Lung (tissue), 12 donors: ENCODE measurements around the gene QRSL1. TPM values are rescaled to one million over a fixed set of nuclear protein-coding genes. Genes with fewer than 3 reads are reported as not detected.

Source experiments
- ATAC-seq: fragments of 200-7000 bp; cut with Tn5 transposase; one replicate; pipeline ENCODE4 v1.9.1; 2020; ENCODE audit warnings: moderate number of reproducible peaks; ENCODE audit not compliant: insufficient read depth, low FRiP score
- DNase-seq, 3 donors: peaks; one replicate each; pipeline ENCODE4 v3.0.0-alpha.2; 2013 to 2017
- H3K27ac ChIP-seq, 2 donors: one replicate each; pipeline ENCODE4 v1.5.1; 2013; ENCODE audit warnings: mild to moderate bottlenecking in 2 of 2, moderate library complexity in 2 of 2, control low read depth in 1 of 2, inconsistent platforms in 1 of 2, low read depth in 1 of 2, low read length in 1 of 2
- H3K27me3 ChIP-seq, 3 donors: one replicate each; pipeline ENCODE4 v1.5.1; 2013; ENCODE audit warnings: low read length in 2 of 3; ENCODE audit not compliant: control insufficient read depth in 3 of 3, insufficient read depth in 3 of 3
- H3K36me3 ChIP-seq, 4 donors: one replicate each; pipeline ENCODE4 v1.5.1; 2013; ENCODE audit warnings: low read length in 4 of 4, mild to moderate bottlenecking in 1 of 4, moderate library complexity in 1 of 4; ENCODE audit not compliant: control insufficient read depth in 4 of 4, insufficient read depth in 4 of 4
- H3K4me1 ChIP-seq, 5 donors: one replicate each; pipeline ENCODE4 v1.5.1; 2013; ENCODE audit warnings: low read length in 5 of 5, mild to moderate bottlenecking in 2 of 5, moderate library complexity in 1 of 5; ENCODE audit not compliant: control insufficient read depth in 5 of 5, insufficient read depth in 5 of 5
- H3K4me3 ChIP-seq: one replicate; pipeline ENCODE4 v1.5.1; 2013; ENCODE audit warnings: mild to moderate bottlenecking, control low read depth, moderate library complexity
- H3K9ac ChIP-seq, 2 donors: one replicate each; pipeline ENCODE4 v1.5.1; 2013; ENCODE audit warnings: low read length in 2 of 2, control low read depth in 1 of 2; ENCODE audit not compliant: insufficient read depth in 1 of 2
- H3K9me3 ChIP-seq, 4 donors: one replicate each; pipeline ENCODE4 v1.5.1; 2013; ENCODE audit warnings: low read length in 3 of 4, mild to moderate bottlenecking in 1 of 4, moderate library complexity in 1 of 4; ENCODE audit not compliant: control insufficient read depth in 4 of 4, insufficient read depth in 3 of 4
- WGBS, 2 donors: extraction: QIAGEN DNeasy Blood & Tissue Kit; methylation state at CpG; one replicate each; pipeline ENCODE4 v1.1.7; 2013; 5-methylcytosine and 5-hydroxymethylcytosine counted together
- polyA plus RNA-seq, 2 donors: library from polyadenylated mRNA; stranded (reverse); fragments of 200-250 nt; gene quantifications; one replicate each; pipeline ENCODE4 v1.2.1, GENCODE V29; 2013
- total RNA-seq, 2 donors: library from RNA; depleted of rRNA in 1 of 2; stranded (reverse); fragments of >200 nt in 1 of 2; gene quantifications; one replicate each; pipeline ENCODE4 v1.2.1, GENCODE V29; 2014 to 2021
- TF ChIP-seq, protein P1 (sequence below): IDR thresholded peaks from 2 replicates; pipeline ENCODE4 v1.5.1; 2012; ENCODE audit warnings: mild to moderate bottlenecking; ENCODE audit errors: control extremely low read depth, extremely low read depth
- donor health status: control.
- donor health status: control.
- donor health status: Bipolar disorder and iron deficiency.
- donor health status: healthy.
- donor health status: DM: yes; HTN: yes; CAD: no.

QRSL1 gene
- total and polyA plus RNA-seq, 4 donors, result 5.3 to 14.6 (median 7.1) TPM

DNA sequence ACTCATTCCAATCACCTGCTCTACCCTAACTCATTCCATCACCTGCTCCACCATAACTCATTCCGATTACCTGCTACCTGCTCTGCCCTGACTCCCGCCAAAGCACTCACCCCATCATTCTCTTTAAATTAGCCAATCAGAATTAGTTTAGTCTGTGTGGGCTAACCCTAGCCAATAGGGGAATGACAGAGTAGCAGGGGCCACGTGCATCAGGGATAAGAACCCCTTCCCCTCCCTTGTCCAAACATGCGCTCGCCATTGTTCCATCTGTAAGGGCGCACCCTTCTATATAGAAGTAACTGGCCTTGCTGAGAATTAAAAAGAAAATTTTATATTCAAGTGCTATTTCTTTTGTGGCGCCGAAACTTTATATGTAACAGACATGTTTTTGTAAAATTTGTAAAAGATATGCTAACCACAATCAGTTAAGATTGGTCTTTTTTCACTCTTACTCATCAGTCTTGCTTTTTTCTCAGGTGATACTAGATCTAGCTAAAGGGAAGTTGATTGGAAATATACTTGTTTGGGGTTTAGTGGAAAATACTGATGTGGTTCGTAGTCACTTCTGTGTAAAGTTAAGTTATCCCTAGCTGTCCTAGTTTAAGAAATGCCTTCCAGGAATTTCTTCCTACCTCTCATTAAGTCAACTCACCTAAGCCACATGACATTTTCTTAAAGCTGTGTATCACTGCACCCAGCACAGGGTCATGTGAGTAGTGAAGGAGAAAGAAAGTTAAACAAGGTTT is 16.5 kb upstream of the QRSL1 start:
- Histone ChIP-seq H3K36me3 (peaks cover 0 to 2% (median under 1%) of the 10 kb centered on the region in 4 donors), H3K4me3 (no peak overlapping the region), H3K27me3 (no peaks in the 10 kb centered on the region), H3K27ac (no peak overlapping the region), H3K9ac (no peak overlapping the region), H3K9me3 (no peaks in the 10 kb centered on the region), H3K4me1 (no peaks in the 10 kb centered on the region)
- no peak for DNase-seq
- ATAC-seq, result no peak
- TF ChIP-seq, protein P1, sequence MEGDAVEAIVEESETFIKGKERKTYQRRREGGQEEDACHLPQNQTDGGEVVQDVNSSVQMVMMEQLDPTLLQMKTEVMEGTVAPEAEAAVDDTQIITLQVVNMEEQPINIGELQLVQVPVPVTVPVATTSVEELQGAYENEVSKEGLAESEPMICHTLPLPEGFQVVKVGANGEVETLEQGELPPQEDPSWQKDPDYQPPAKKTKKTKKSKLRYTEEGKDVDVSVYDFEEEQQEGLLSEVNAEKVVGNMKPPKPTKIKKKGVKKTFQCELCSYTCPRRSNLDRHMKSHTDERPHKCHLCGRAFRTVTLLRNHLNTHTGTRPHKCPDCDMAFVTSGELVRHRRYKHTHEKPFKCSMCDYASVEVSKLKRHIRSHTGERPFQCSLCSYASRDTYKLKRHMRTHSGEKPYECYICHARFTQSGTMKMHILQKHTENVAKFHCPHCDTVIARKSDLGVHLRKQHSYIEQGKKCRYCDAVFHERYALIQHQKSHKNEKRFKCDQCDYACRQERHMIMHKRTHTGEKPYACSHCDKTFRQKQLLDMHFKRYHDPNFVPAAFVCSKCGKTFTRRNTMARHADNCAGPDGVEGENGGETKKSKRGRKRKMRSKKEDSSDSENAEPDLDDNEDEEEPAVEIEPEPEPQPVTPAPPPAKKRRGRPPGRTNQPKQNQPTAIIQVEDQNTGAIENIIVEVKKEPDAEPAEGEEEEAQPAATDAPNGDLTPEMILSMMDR, result no peak
- WGBS, 2 donors, result 95 to 97% methylated on average over 9 of the region's 9 CpGs

DNA sequence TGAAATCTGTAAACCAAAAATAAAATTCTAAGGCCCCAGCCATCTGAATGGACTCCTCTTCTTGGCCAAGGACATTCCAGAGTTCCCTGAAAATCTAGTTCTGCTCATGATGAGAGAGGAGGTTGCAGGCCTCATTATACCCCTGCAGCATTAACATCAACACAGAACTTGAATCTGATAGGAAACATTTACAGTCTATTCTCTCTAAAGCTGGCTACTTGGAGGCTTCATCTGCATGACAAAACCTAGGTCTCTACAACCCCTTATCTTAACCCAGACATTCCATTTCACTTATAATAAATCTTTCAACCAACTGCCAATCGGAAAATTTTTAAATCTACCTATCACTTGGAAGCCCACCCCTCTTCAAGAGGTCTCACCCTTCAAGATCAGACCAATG is 15.8 kb upstream of the QRSL1 start:
- ATAC-seq, result no peak
- no peaks in the 10 kb centered on the region for H3K9me3 ChIP-seq
- 92 to 100% methylated on average over 1 of the region's 1 CpG for WGBS, 2 donors
- H3K27ac ChIP-seq, result no peak overlapping the region
- no peak overlapping the region for H3K9ac ChIP-seq
- no peaks in the 10 kb centered on the region for H3K27me3 ChIP-seq
- peaks cover 0 to 5% (median 2%) of the 10 kb centered on the region in 4 donors for H3K36me3 ChIP-seq
- TF ChIP-seq, protein P1, result no peak
- no peaks in the 10 kb centered on the region for H3K4me1 ChIP-seq
- no peak for DNase-seq
- no peak overlapping the region for H3K4me3 ChIP-seq

DNA sequence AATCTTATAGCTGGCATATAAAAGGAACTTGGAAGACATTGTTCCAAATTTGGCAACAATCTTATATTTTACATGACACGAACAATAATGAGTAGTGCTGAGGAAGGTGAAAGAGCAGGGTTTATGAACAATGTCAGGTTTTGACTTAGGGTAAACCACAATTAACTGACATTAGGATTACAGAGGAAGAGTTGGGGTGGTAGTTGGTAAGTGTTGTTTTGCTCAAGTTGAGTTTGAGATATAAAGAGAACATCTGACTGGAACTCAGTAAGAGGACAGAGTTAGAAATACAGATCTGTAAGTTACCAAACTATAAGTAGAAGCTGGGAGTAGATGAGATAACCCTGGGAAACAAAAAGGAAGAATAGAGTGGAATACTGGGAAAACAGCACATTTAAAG is 15.2 kb upstream of the QRSL1 start:
- H3K27ac ChIP-seq, result no peak overlapping the region
- no peak overlapping the region for H3K4me3 ChIP-seq
- TF ChIP-seq, protein P1, result no peak
- H3K9me3 ChIP-seq, result no peaks in the 10 kb centered on the region
- 76 to 81% methylated on average over 1 of the region's 1 CpG for WGBS, 2 donors
- H3K4me1 ChIP-seq, result no peaks in the 10 kb centered on the region
- no peaks in the 10 kb centered on the region for H3K27me3 ChIP-seq
- ATAC-seq (no peak), DNase-seq (no peak)
- H3K36me3 ChIP-seq, result peaks cover 0 to 5% (median 2%) of the 10 kb centered on the region in 4 donors
- no peak overlapping the region for H3K9ac ChIP-seq
